ENCODE data around the gene SORCS2.

Gene SORCS2

DNA sequence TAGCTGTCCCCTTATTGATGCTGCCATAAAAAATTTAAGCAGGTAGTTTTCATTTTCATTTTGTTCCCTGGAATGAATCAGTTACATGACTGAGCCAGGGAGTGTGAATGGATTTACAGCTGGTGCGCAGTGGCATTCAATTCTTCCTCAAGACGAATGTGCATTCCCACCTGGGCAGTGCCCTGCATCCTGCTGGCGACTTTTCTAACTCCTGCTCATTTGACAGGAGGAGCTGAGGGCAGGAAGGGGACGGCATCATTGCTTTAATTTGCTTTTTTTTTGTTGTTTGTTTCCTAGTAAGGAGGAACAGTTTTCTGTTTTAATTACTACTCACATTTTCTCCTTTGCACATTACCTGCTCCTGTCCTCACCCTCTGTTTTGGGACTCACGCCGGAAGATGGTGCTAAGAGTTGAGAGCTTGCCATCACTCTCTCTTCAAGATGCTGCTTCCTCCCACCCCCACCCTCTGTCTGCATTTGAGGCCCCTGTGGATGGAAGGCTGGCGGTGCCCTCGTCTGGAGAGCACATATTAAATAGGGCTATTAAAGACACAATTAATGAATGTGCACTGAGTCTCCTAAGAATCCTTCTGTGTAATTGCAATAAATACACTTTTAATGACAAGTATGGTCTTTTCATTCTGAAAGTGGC lies 206.6 kb downstream of the SORCS2 start:
- no peak for DNase-seq

DNA sequence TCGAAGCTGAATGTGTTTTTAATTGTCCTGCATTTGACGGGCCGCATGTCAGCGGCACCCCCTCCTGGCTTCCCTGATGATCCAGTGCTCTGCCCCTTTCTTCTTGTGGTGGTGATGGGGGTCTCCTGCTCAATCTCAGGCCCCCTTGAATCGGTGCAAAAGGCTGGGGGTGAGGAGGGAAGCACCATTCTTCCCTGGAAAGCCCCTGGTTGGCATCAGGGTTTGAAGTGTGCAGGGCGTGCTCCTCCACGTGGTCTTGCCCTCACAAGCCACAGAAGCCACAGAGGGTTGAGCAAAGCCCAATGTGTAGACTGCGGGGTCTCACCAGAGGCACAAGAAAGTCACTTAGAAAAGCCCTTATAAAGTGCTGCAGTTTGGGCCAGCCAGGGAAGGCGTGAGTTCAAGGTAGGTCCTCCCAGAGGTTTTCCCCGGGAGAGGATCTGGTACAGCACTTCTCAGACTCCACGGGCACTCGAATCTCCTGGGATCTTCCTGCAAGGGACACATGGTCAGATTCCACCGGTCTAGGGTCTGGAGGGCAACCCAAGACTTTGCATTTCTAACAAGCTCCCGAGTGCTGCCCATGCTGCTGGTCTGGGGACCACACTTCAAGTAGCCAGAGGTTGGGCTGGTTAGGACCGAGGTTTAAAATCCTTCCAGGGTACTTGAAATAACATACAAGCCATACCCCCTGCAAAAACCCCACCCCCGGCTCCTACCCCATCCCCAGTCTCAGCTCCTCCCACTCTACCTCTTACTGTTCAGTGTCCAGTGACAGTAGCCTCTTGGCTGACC lies 207.3 kb downstream of the SORCS2 start:
- no peak for DNase-seq

DNA sequence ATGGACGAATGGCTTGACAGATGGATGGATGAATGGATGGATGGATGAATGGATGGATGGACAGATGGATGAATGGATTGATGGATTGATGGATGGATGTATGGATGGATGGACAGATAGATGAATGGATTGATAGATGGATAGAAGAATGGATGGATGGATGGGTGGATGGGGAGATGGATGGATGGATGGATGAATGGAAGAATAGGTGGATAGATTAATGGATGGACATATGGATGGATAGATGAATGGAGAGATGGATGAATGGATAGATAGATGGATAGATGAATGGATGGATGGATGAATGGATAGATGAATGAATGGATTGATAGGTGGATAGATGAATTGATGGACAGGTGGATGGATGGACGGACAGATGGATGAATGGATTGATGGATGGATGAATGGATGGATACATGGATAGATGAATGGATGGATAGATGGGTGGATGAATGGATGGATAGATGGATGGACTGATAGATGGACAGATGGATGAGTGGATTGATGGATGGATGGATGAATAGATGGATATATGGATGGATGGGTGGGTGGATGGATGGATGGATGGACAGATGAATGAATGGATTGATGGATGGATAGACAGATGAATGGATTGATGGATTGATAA lies 208.4 kb downstream of the SORCS2 start:
- DNase-seq = no peak

DNA sequence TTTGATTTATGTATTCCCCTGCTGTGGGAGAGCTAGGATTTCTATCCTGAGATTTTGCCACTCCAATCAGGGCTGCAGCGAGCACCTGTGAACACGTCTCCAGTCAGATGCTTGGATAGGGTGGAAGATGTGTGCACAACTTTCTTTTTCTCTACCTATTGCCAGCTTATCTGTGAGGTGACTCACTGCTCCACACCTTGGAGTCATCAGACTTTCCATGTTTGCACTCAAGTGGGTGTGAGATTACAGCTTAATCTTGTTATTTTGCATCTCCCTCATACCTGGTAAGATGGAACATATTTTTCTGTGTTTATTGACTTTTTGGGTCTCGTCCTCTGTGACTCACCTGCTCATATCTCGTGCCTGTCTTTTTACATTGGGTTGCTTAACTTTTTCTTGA lies 210.2 kb downstream of the SORCS2 start:
- DNase-seq = no peak

DNA sequence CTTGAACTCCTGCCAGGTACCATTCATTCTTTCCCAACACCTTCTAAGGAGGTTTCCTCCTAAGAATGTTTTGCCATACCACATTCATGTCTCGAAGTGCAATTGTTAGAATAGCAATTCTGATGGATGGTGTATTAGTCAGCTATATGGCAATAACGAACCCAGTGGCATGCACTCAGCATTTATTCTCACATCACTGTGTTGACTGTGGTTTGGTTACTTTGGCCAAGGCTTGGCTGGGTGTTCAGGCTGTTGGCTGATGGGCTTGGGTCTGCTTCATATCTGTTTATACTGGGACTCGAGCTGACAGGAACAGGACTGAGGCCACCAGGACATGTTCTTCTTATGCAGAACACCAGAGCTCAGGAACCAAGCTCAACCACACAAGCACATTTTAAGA lies 210.7 kb downstream of the SORCS2 start:
- DNase-seq = no peak

DNA sequence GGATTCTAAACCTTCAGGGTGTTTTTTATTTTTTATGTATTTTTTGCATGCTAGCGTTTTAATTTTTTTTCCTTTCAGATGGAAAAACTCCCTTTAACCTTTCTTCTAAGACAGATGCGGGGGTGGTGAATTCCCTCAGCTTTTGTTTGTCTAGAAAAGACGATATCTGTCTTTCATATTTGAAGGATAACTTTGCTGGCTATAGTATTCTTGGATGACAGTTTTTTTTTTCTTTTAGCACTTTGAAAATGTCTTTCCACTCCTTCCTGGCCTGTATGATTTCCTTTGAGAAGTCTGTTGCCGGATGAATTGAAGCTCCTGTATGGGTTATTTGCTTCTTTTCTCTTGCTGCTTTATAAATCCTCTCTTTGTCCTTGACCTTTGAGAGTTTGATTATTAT lies 215.8 kb downstream of the SORCS2 start:
- no peak for DNase-seq

DNA sequence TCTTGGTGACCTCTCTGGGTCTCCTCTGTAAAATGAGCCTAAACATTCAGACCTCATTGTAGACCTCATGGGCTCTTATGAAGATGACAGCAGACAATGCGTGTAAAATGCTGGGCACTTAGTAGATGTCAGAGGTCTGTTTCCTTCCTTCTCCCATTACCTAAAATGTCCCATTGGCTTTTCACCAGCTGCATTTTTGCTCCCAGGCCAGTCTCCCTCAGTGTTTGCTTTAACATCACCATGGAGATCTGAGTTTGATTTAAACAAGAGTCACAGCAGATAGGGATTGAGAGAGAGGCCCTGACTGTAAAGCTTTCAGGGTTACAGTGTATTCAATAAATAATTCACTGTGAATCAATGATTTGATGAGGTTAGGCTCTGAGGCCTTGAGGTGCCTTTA lies 218.1 kb downstream of the SORCS2 start:
- DNase-seq = no peak

DNA sequence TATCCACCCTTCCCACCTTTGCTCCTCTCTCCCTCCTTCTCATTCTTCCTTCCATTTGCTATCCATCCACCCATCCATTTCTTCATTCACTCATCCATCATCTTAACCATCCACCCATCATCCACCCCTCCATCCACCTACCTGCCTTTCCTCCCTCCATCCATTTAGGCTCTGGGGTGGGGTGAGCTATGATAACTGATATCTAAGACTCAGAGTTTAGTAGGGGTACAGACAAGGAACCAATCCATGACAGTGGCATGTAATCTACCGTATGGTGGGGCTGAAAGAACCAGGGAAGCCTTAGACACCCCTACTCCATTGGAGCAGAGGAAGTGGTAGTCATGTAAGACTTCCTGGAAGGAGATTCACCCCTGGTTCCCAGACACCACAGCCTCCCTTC lies 219.2 kb downstream of the SORCS2 start:
- DNase-seq = no peak

DNA sequence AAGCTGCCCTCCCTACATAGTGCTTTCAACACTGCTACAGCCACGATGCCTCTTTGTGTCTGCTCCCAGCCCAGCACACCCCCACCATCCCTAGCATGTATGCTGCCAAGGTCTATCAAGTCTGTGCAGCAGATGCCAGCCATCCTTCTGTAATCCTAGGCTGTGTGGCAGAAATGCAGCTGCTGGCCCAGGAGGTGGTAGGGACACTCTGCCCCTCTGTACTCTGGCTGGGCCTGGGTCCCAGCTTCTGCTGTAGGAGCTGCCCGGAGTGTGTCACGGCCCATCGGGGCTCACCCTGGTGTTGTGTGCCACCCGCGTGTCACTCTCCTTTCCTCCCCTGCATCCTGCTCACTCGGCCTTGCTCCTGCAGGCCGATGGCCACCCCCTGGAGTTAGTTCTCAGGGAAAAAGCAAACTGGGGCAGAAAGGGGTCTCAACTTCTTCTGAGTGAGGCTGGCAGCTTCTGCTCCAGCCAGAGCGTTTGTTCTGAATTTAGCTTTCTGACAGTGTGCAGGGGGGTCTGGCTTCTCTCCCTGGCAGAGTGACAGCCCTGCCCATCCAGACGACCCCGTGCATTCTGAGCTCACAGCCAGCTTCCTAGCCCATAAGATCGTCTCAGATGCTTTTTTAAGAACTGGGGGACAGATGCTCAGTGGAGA lies 219.7 kb downstream of the SORCS2 start:
- no peak for DNase-seq

DNA sequence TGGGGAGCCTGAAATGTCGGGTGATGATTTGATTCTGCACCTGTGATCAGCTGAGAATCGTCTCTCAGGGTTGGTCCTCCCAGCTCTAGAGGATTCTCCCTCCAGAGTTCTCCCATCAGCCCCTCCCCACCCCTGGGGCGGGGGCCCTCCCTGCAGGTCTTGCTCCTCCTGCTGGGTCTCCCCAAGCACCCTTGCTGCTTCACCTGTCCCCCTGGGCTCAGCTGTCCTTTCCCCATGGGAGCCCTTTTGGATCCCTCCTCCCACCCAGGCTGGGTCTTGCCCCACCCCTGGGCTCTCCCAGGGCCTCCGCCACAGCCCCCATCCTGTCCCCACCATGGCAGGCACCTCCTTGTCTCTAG lies 220.2 kb downstream of the SORCS2 start:
- no peak for DNase-seq

DNA sequence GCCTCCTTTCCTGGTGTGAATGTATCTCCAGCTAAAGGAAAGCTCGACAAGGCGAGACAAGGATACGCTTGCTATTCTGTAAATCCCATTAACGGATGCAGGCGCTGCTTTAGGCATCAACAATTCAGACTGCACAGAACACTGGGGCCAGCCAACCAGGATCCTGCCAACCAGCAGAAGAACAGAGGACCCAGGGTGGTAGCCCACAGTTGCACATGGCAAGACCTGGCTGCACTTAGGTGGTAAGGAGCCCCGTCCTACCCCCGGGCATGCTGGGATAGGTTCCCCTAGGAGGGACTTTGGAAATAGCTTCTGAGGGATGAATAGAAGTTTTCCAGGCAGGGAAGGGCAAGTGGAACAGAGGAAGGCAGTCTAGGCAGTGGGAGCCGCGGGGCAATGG lies 221.7 kb downstream of the SORCS2 start:
- no peak for DNase-seq

DNA sequence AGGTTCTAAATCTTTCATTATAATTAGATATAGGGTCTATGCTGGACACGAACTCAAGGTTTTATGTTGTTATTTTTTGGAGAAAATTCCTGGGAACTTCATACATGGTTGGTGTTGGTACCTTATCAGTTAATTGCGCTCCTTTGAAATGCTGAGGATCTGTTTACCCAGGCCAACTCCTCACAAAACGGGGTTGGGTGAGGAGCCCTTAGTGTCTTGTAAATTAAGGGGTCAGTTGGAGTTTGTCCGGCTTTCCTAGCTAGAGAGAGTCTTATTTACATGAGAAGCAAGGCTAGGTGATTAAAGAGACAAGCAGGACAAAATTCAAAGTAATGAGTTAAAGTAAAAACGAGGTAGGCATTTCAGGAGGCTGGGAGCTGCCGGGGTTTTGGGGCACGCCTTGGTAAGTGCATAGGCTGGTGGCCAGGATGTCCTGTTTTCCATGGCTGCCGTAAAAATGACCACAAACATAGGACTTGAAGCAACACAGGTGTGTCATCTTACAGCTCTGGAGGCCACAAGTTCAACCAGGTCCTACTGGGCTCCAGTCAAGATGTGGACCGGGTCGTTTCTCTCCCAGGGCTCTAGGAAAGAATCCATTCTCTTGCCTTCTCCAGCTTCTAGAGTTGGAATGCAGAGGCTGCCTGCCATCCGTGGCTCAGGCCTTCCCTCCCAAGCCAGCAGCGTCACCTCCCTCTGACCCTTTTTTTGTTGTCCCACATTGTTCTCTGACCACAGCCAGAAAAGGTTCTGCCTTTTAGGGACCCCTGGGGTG lies 222.6 kb downstream of the SORCS2 start:
- DNase-seq = no peak

DNA sequence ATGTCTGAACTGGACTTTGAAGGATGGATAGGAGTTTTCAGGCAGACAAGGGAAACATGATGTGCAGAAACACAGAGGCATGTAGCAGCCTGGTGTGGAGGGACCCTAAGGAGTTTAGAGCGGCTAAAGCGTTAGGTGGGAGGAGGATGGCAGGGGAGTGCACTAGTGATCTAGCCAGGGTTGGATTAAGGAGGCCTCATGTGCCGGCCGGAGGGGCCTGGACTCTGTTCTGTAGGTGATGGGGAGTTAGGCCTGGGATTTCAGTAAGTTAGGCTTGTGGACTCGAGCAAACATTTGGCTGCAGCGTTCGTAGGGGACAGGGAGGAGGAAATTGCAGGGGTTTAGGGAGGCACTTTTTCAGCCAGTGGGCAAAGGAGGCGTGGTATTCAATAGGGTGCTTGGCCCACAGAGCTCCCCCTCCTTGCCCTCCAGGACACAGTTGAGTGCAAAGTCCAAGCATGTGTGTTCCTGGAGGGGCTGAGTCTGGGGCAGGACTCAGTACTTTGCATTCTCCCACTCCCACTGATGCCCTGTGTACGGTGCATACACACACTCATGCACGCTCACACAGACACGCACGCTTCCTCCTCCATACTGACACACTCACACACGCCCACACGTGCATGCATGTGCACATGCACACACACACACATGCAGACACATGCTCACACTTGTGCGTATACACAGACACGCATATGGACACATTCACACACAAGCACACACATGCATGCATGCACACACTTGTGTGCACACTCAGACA lies 223.8 kb downstream of the SORCS2 start:
- DNase-seq = no peak

DNA sequence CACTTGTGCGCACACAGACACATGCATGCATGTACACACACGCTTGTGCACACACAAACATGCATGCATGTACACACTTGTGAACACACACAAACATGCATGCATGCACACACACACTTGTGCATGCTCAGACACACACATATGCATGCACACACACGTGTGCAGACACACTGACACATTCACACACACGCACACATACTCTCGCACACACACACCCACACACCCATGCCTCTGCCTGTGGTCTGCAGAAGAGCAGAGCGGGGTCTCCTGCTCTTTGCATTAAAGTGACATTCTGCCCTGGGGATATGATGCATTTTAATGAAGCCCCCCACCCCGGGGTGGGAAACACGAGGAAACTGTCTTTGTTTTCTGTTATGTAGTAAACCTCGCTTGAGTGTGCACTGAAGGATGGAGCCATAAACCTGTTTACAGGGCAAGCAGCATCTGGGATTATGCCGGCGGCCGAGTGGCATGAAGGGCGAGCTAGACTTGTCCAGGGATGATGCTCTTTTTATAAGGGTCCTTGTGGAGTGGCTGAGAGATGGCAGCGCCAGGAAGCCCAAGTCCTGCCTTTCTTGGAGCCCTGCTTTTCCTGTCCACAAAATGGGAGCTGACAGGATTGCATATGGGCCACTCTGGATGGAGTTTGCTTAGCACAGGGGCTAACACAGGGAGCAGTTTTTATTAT lies 224.6 kb downstream of the SORCS2 start:
- no peak for DNase-seq

DNA sequence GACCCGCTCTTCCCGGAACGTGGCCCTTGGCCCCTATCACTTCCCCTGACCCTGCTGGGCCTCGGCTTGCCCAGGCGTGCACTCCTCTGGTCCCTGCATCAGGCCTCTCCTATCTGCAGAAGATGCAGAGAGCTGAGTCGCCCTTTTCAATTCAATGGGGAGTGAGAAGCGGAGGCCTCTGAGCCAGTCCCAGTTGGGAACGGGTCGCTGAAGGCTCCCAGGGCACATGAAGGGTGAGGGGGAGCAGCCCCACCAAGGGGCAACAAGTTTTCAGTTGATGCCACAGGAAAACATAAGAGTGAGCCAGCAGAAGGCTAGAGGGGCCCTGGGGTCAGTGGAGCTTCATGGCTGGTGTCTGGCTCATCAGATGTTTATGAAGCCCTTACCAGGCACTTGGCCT lies 225.3 kb downstream of the SORCS2 start:
- DNase-seq = no peak

DNA sequence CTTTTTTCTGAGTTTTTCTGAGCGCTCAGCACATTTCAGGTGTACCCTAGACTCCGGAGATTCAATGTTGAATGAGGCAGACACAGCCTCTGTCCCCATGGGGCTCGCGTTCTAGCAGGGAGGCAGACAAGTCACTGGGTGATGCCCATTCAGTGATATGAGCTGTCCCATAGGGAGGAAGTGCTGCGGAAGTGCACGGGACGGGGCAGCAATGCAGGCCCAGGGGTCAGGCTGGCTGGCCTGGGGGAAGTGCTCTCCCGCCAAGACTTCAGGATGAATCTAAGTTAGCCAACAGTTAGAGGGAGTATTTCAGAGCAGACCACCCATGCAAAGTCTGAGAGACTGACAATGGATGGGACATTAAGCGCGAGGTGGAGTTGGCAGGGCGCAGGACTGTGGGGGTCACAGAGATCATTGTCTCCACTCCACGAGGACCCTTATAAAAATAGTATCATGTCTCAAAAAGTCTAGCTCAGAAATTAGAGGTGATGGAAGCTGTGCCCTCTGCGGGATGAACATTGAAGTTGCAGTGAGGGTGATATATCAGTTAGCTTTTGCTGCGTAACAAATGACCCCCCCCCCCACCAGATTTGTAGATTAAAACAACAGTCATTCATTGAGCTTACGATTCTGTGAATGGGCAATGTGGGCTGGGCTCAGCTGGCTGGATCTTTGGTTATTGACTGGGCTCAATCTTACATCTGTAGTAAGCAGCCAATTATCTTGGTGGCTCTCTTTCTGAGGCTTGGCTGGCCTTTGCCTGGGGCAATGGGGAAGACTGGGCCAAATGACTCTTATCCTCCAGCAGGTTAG lies 226.0 kb downstream of the SORCS2 start:
- no peak for DNase-seq

DNA sequence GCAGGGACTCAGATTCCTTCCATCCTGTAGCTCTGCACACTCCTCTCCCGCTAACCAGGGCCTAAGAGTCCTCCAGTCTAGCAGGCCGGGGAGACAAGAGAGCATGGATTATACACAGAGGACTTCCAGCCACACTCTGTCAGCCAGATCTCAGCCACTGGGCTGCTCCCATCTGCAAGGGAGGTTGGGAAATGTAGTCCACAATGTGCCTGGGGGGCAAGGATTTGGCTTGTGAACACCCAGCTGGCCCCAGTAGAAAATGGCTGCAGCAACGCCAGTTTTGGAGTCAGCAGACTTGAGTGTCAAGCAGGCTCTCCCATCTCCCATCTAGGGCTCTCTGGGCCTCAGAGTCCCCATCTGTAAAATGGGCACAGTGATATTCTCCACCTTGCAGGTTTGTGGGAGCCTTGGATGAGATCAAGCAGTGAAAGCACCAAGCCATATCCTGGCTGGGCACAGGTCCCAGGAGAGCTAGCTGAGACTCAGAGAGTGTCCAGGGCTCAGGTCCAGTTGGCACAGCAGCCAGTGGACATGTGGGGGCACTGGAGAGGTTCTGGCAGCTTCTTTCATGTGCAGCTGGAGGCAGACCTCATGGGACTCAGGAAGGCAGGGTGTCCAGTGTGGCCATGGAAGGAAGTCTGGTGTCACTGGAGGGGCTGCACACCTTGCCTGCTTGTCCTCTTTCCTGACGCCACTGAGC lies 227.8 kb downstream of the SORCS2 start:
- DNase-seq = no peak

DNA sequence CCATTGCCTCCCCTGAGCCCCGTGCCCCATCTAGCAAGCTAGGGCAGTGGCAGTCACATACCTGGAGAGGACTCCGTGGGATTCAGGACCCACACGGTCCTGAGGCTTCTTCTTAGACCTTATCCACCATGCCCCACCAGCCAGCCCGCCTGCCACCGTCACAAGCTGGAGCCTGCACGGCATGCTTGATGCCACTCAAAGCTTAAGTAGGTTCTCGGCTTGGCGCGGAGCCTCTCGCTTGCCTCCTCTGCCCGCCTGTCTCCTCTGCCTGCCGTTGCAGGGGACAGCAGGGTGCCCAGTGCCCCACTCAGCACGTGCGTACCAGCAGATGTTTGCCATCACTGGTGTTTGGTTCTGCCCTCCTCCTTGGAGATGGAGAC lies 228.3 kb downstream of the SORCS2 start:
- no peak for DNase-seq

DNA sequence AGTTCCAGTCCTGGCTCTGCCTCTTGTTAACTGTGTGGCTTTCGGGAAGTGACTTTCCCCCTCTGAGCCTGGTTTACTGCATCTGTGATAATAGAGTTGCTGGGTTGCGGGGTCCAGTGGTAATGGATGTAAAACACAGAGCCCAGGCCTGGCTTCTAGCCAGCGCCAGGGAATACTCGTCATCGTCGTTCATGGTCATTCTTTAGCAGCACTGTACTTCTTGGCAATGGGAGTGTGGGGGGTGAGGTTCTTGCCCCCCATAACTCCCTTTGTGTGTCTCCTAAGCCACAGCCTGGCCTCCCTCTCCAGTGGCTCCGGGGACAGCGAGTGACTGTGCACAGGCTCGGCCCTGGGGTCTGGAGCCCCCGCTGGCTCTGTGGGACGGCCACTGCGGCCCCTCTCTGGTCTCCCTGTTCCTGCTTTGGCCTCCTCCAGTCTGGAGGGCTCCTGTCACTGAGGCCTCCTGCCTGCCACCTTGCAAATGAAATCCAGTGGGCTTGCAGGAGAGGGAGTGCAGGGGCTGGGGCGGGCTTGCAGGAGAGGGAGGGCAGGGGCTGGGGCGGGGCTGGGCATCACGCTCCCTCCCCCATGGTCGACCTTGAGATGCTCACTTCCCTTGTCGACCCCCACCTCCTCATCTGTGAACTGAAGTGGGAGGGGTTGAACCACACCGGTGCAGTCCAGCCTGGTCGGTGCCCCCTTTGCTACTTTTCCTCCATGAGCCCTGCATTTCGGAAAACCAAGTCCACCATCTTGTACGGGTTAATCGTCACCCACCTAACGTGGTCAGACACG lies 229.2 kb downstream of the SORCS2 start:
- DNase-seq = no peak

All from NK-92 treated with Interleukin-12 subunit alpha and Interleukin-12 subunit beta, amount 100 ng/mL, for 24 hours (cell line).